Esophagus muscularis mucosa (tissue), 4 donors: ENCODE measurements around the gene ATP5MC2. TPM values are rescaled to one million over a fixed set of nuclear protein-coding genes. Genes with fewer than 3 reads are reported as not detected.
"Not testable (repeated sequence)": the region's sequence is repeated elsewhere in the genome, so short reads cannot be mapped to it uniquely, and the experiment has no call there.

Experiments used
- DNase-seq: peaks from one replicate; pipeline ENCODE4 v3.0.0-alpha.2; 2017; ENCODE audit errors: extremely low spot score
- H3K27ac ChIP-seq, 4 donors: fragments of 200-600 bp; sonication (generic); replicated peaks in 1 of 4; 1 replicate in 3 of 4; 2 replicates in 1 of 4; pipeline ENCODE4 v1.5.1; 2016 to 2019; ENCODE audit warnings: mild to moderate bottlenecking in 1 of 4
- H3K27me3 ChIP-seq, 4 donors: fragments of 200-600 bp; sonication (generic); one replicate each; pipeline versions ENCODE4 v1.5.1 to v1.6.0; 2016 to 2019
- H3K36me3 ChIP-seq, 4 donors: fragments of 200-600 bp; sonication (generic); one replicate each; pipeline ENCODE4 v1.5.1; 2016 to 2019
- H3K4me1 ChIP-seq, 4 donors: fragments of 200-600 bp; sonication (generic); one replicate each; pipeline ENCODE4 v1.5.1; 2016 to 2019
- H3K4me3 ChIP-seq, 4 donors: fragments of 200-600 bp; sonication (generic); 1 replicate in 2 of 4; 2 replicates in 2 of 4; pipeline ENCODE4 v1.5.1; 2016 to 2019; ENCODE audit warnings: mild to moderate bottlenecking in 4 of 4, moderate library complexity in 1 of 4
- H3K9me3 ChIP-seq, 4 donors: fragments of 200-600 bp; sonication (generic); 1 replicate in 3 of 4; 2 replicates in 1 of 4; pipeline ENCODE4 v1.5.1; 2016 to 2019
- CTCF ChIP-seq, 3 experiments: fragments of 200-600 bp in 2 of 3; fragments of 450-650 bp in 1 of 3; sonication (generic) in 2 of 3; IDR thresholded peaks; one replicate each; pipeline ENCODE4 v1.5.1; 2017 to 2019; ENCODE audit warnings: antibody characterized with exemption in 3 of 3, mild to moderate bottlenecking in 2 of 3, moderate library complexity in 1 of 3
- EP300 ChIP-seq: sonication (generic); formaldehyde crosslinking; IDR thresholded peaks from one replicate; pipeline ENCODE4 v1.6.1; 2017; ENCODE audit warnings: antibody characterized with exemption
- POLR2A ChIP-seq: fragments of 450-650 bp; IDR thresholded peaks from one replicate; pipeline ENCODE4 v1.6.1; 2017; ENCODE audit warnings: antibody characterized with exemption, moderate library complexity, mild to moderate bottlenecking, low read depth
- POLR2AphosphoS5 ChIP-seq, 2 donors: sonication (generic); formaldehyde crosslinking; IDR thresholded peaks; one replicate each; pipeline ENCODE4 v1.6.1; 2017; ENCODE audit warnings: antibody characterized with exemption in 2 of 2
- WGBS: methylation state at CpG from one replicate; pipeline ENCODE4 v1.1.5; 2018; 5-methylcytosine and 5-hydroxymethylcytosine counted together
- intact Hi-C: fragments of 100-400 bp; cut with DNase I; formaldehyde crosslinking; loops from one replicate; pipeline ENCODE4 v1.15.1; 2023
- total RNA-seq, 4 donors: library from RNA; depleted of rRNA; stranded (reverse); fragments of >200 nt; gene quantifications; one replicate each; pipeline versions ENCODE4 v1.1.0 to v1.2.1, GENCODE V29; 2016

Gene ATP5MC2
- total RNA-seq, 4 donors from 2014 or later, result 204 to 266 (median 235) TPM

GRCh38 chr12:53643232-53643979 is 32.5 kb downstream of the ATP5MC2 start:
- 71% methylated on average over 5 of the region's 5 CpGs for WGBS
- no peak for DNase-seq
- no peaks in the 10 kb centered on the region for H3K27me3 ChIP-seq
- no peak overlapping the region for H3K4me3 ChIP-seq
- H3K9me3 ChIP-seq, result no peaks in the 10 kb centered on the region
- H3K36me3 ChIP-seq, result no peaks in the 10 kb centered on the region
- no peak overlapping the region for H3K27ac ChIP-seq
- H3K4me1 ChIP-seq, result no peaks in the 10 kb centered on the region
- intact Hi-C loops, result no loop called here
- no peak for TF ChIP-seq EP300

- WGBS, result 85% methylated on average over 2 of the region's 2 CpGs
- Histone ChIP-seq H3K27ac (no peak overlapping the region), H3K4me1 (no peaks in the 10 kb centered on the region), H3K9me3 (no peaks in the 10 kb centered on the region), H3K4me3 (no peak overlapping the region), H3K36me3 (no peaks in the 10 kb centered on the region), H3K27me3 (no peaks in the 10 kb centered on the region)
- no peak for TF ChIP-seq POLR2AphosphoS5 (IDR thresholded peaks at IDR 0.05)
- no peak for TF ChIP-seq EP300
- TF ChIP-seq CTCF (IDR thresholded peaks at IDR 0.05), result no peak
- no peak for DNase-seq
- intact Hi-C loops, result no loop called here
Observed at GRCh38 chr12:53638057-53638456, 37.8 kb downstream of the ATP5MC2 start.

- 42% methylated on average over 2 of the region's 2 CpGs for WGBS
- no peak for DNase-seq
- Histone ChIP-seq H3K27ac (no peak overlapping the region), H3K27me3 (no peaks in the 10 kb centered on the region), H3K4me1 (no peaks in the 10 kb centered on the region), H3K36me3 (no peaks in the 10 kb centered on the region), H3K4me3 (no peak overlapping the region), H3K9me3 (no peaks in the 10 kb centered on the region)
- no peak for TF ChIP-seq POLR2A
- TF ChIP-seq POLR2AphosphoS5 (IDR thresholded peaks at IDR 0.05), result no peak
- no peak for TF ChIP-seq CTCF (IDR thresholded peaks at IDR 0.05)
- no peak for TF ChIP-seq EP300
- intact Hi-C loops, result no loop called here
Observed at GRCh38 chr12:53636641-53637040, 39.2 kb downstream of the ATP5MC2 start.

GRCh38 chr12:53635708-53636107 is 40.2 kb downstream of the ATP5MC2 start:
- H3K9me3 ChIP-seq, intact Hi-C loops, H3K27me3 ChIP-seq, H3K36me3 ChIP-seq, H3K4me1 ChIP-seq, DNase-seq, H3K27ac ChIP-seq, H3K4me3 ChIP-seq: not testable (repeated sequence)

GRCh38 chr12:53631721-53632120 is 44.2 kb downstream of the ATP5MC2 start:
- TF ChIP-seq POLR2AphosphoS5 (IDR thresholded peaks at IDR 0.05), result no peak
- TF ChIP-seq POLR2A, result no peak
- DNase-seq, result peak; percentile 26

GRCh38 chr12:53627919-53628318 is 48.0 kb downstream of the ATP5MC2 start:
- H3K4me3 ChIP-seq, result no peak overlapping the region

More at GRCh38 chr12:53631721-53632120, 44.2 kb downstream of the ATP5MC2 start:
- intact Hi-C loops, result no loop called here
- Histone ChIP-seq H3K4me1 (peaks cover 3 to 5% (median 4%) of the 10 kb centered on the region in 4 donors), H3K9me3 (no peaks in the 10 kb centered on the region), H3K27ac (no peak overlapping the region), H3K36me3 (no peaks in the 10 kb centered on the region), H3K27me3 (no peaks in the 10 kb centered on the region), H3K4me3 (no peak overlapping the region)
- WGBS, result 80% methylated on average over 1 of the region's 1 CpG

More at GRCh38 chr12:53627919-53628318, 48.0 kb downstream of the ATP5MC2 start:
- WGBS, result 88% methylated on average over 11 of the region's 11 CpGs
- no peaks in the 10 kb centered on the region for H3K36me3 ChIP-seq
- TF ChIP-seq CTCF (IDR thresholded peaks at IDR 0.05) (no peak), EP300 (no peak), POLR2AphosphoS5 (IDR thresholded peaks at IDR 0.05) (no peak), POLR2A (no peak)
- intact Hi-C loops, result loop anchor here (5.0 kb wide), 1 partner anchor 49 kb away; the partner anchor contains the start of gene ATP5MC2
- no peak overlapping the region for H3K27ac ChIP-seq
- peak; percentile 79 for DNase-seq
- H3K9me3 ChIP-seq, result no peaks in the 10 kb centered on the region
- H3K4me1 ChIP-seq, result peaks cover 21 to 34% (median 31%) of the 10 kb centered on the region in 4 donors
- H3K27me3 ChIP-seq, result no peaks in the 10 kb centered on the region
